ENCODE measurements around the gene CT47A1.
"Not testable (repeated sequence)": the region's sequence is repeated elsewhere in the genome, so short reads cannot be mapped to it uniquely, and the experiment has no call there.

Gene CT47A1

DNA sequence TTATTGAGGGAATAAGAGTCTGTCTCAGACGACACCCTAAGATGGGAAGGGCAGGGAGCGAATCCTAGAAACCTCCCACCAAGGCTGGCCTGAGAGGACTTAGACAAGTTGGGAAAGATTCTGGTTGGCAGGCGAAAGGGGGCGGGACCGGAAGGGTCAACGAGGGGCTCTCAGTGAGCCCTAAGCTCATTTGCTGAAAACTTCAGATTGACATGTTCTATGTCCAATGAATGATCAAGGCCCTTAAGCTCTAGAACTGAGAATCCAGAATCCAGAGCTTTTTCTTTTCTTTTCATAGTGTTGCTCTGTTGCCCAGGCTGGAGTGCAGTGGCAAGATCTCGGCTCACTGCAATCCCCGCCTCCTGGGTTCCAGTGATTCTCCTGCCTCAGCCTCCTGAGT is at the start of gene CT47A1:
Gene CT47A1 (minus strand): TSS at position 101 of the 400 bp plus-strand sequence. CDS start 231 bp downstream, outside the sequence.
- H3K27me3 ChIP-seq; H3K4me1 ChIP-seq (ENCODE audit: control insufficient read depth in 1 of 2, insufficient read depth in 1 of 2, low read depth in 1 of 2, low read length in 1 of 2); H3K4me3 ChIP-seq (ENCODE audit: low read depth in 1 of 2, low read length in 1 of 2); H3K36me3 ChIP-seq; H3K27ac ChIP-seq; H3K9me3 ChIP-seq: not testable (repeated sequence)

DNA sequence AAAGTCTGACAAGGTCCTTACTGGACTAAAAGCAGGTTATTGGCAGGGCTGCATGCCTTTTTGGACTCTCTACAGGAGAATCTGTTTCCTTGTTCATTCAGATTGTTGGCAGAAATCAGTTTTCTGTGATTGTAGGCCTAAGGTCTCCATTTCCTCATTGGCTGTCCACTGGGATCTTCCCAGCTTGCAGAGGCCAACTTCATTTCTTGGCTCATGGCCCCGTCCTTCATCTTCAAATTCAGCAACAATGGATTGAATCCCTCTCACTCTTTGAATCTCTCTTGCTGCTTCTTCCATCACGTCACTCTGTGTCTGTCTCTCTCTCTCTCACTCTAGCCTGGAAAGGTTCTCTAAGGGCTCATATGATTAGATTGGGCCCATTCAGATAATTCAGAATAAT is 47.0 kb upstream of the CT47A1 start:
- Histone ChIP-seq H3K9me3 (no peaks in the 10 kb centered on the region), H3K36me3 (no peaks in the 10 kb centered on the region), H3K27ac (no peak overlapping the region), H3K4me3 (ENCODE audit: low read depth in 1 of 2, low read length in 1 of 2) (no peak overlapping the region), H3K27me3 (no peaks in the 10 kb centered on the region), H3K4me1 (ENCODE audit: control insufficient read depth in 1 of 2, insufficient read depth in 1 of 2, low read depth in 1 of 2, low read length in 1 of 2) (no peaks in the 10 kb centered on the region)
- TF ChIP-seq, protein P1, sequence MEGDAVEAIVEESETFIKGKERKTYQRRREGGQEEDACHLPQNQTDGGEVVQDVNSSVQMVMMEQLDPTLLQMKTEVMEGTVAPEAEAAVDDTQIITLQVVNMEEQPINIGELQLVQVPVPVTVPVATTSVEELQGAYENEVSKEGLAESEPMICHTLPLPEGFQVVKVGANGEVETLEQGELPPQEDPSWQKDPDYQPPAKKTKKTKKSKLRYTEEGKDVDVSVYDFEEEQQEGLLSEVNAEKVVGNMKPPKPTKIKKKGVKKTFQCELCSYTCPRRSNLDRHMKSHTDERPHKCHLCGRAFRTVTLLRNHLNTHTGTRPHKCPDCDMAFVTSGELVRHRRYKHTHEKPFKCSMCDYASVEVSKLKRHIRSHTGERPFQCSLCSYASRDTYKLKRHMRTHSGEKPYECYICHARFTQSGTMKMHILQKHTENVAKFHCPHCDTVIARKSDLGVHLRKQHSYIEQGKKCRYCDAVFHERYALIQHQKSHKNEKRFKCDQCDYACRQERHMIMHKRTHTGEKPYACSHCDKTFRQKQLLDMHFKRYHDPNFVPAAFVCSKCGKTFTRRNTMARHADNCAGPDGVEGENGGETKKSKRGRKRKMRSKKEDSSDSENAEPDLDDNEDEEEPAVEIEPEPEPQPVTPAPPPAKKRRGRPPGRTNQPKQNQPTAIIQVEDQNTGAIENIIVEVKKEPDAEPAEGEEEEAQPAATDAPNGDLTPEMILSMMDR (IDR thresholded peaks at IDR 0.05) = no peak

DNA sequence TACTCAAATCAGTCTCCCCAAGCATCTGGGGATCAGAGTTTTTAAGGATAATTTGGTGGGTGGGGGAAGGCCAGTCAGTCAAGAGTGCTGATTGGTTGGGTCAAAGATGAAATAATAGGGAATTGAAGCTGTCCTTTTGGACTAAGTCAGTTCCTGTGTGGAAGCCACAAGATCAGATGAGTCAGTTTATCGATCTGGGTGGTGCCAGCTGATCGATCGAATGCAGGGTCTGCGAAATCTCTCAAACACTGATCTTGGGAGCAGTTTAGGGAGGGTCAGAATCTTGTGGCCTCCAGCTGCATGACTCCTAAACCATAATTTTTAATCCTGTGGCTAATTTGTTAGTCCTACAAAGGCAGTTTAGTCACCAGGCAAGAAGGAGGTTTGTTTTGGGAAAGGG is 44.5 kb upstream of the CT47A1 start:
- TF ChIP-seq, protein P1 (IDR thresholded peaks at IDR 0.05) = no peak
- no peaks in the 10 kb centered on the region for H3K36me3 ChIP-seq

DNA sequence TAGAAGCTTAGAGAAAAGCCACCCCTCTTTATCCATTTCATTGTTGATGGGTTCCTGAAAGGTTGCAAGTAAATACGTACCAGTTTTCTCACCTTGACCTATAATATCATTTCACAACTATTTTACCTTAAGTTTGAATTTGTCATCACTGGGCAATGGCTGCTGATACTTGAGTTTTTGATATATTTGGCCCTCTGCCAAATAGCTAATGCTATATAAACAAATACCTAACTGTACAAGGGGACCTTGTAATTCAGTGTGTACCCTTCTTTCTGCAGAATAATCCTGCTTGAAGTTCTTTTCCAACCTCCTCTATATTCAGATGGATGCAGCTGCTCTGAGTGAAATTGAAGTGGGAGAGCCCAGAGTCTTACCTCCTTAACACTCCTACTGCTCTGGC is 42.9 kb upstream of the CT47A1 start:
- no peaks in the 10 kb centered on the region for H3K4me1 ChIP-seq (ENCODE audit: control insufficient read depth in 1 of 2, insufficient read depth in 1 of 2, low read depth in 1 of 2, low read length in 1 of 2)
- TF ChIP-seq, protein P1 (IDR thresholded peaks at IDR 0.05) = no peak
- no peaks in the 10 kb centered on the region for H3K36me3 ChIP-seq
- H3K4me3 ChIP-seq (ENCODE audit: low read depth in 1 of 2, low read length in 1 of 2) = no peak overlapping the region
- H3K27me3 ChIP-seq = no peaks in the 10 kb centered on the region
- H3K9me3 ChIP-seq = no peaks in the 10 kb centered on the region
- H3K27ac ChIP-seq = no peak overlapping the region

More for the DNA sequence above, 44.5 kb upstream of the CT47A1 start:
- no peak overlapping the region for H3K27ac ChIP-seq
- no peak overlapping the region for H3K4me3 ChIP-seq (ENCODE audit: low read depth in 1 of 2, low read length in 1 of 2)
- no peaks in the 10 kb centered on the region for H3K27me3 ChIP-seq
- H3K4me1 ChIP-seq (ENCODE audit: control insufficient read depth in 1 of 2, insufficient read depth in 1 of 2, low read depth in 1 of 2, low read length in 1 of 2) = no peaks in the 10 kb centered on the region
- H3K9me3 ChIP-seq = no peaks in the 10 kb centered on the region

DNA sequence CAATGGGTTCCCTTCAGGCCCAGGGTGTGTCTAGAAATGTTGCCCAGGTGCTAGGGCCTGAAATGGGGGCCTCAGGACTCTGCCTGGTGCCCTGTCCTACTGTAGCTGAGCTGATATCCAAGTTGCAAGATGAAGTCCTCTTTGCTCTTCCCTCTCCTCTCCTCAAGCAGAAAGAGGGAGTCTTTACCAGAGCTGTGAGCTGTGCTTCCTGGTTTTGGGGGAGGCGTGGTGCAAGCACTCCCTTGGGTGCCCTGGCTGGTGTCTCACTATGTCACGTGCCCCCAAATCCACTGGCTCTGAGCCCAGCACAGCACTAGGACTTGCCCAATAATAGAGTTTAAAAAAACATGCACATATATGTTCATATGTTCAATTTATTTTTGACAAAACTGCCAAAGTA is 29.3 kb upstream of the CT47A1 start:
- Histone ChIP-seq H3K4me3 (ENCODE audit: low read depth in 1 of 2, low read length in 1 of 2) (no peak overlapping the region), H3K4me1 (ENCODE audit: control insufficient read depth in 1 of 2, insufficient read depth in 1 of 2, low read depth in 1 of 2, low read length in 1 of 2) (no peaks in the 10 kb centered on the region), H3K9me3 (no peaks in the 10 kb centered on the region), H3K36me3 (no peaks in the 10 kb centered on the region), H3K27me3 (no peaks in the 10 kb centered on the region), H3K27ac (no peak overlapping the region)
- TF ChIP-seq, protein P1 (IDR thresholded peaks at IDR 0.05) = no peak

DNA sequence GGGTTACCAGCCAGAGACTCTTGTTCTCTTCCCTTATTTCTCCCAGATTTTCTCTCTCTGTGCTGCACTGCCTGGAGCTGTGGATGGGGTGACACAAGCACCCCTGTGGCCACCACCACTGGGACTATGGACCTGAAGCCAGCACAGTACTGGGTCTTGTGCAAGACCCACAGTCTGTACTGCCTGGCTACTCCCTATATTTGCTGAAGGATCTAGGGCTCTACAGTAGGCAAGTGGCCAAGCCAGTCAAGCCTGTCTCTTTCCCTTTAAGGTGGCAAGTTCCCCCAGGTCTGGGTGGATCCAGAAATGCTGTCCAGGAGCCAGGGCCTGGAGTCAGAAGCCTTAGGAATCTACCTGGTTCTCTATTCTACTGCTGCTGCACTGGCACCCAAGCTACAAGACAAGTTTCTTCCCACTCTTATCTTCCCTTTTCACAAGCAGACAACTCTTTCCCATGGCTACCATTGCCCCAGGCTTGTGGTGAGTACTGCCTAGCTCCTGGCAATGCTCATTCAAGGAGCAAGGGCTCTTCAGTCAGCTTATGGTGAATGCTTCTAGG is 28.4 kb upstream of the CT47A1 start:
- no peak overlapping the region for H3K4me3 ChIP-seq (ENCODE audit: low read depth in 1 of 2, low read length in 1 of 2)
- no peaks in the 10 kb centered on the region for H3K27me3 ChIP-seq
- no peak overlapping the region for H3K27ac ChIP-seq
- H3K36me3 ChIP-seq = no peaks in the 10 kb centered on the region
- TF ChIP-seq, protein P1 (IDR thresholded peaks at IDR 0.05) = no peak
- H3K4me1 ChIP-seq (ENCODE audit: control insufficient read depth in 1 of 2, insufficient read depth in 1 of 2, low read depth in 1 of 2, low read length in 1 of 2) = no peaks in the 10 kb centered on the region
- no peaks in the 10 kb centered on the region for H3K9me3 ChIP-seq

All from neutrophil (primary cell).